Caco-2 (cell line): ENCODE results near the gene SMARCD1. TPM values are rescaled to one million over a fixed set of nuclear protein-coding genes. Genes with fewer than 3 reads are reported as not detected.

ENCODE experiments used
- BruUV-seq: library from RNA; stranded (reverse); fragments of 400-500 nt; replicated peaks from 2 replicates; lab custom pipeline; 2021; lab: Mats Ljungman, UMichigan
- CTCF ChIA-PET: fragments of 300-600 bp; sonication (Branson Sonifier 250); formaldehyde crosslinking; loops from one replicate; lab custom pipeline; 2022; ENCODE audit warnings: antibody characterized with exemption; lab: Charles Lee
- POLR2A ChIA-PET: fragments of 300-600 bp; sonication (Branson Sonifier 250); formaldehyde crosslinking; loops from one replicate; lab custom pipeline; 2022; ENCODE audit warnings: antibody characterized with exemption; lab: Charles Lee
- DNase-seq, 2 experiments: peaks; one replicate each; pipeline versions ENCODE4 v3.0.0 to v3.0.0-alpha.2; 2020 to 2022
- H3K27me3 ChIP-seq: replicated peaks from 2 replicates; pipeline ENCODE4 v1.6.0; 2011; ENCODE audit warnings: low read length; ENCODE audit not compliant: control insufficient read depth, insufficient read depth
- H3K36me3 ChIP-seq: 2 replicates; pipeline ENCODE4 v1.5.1; 2011; ENCODE audit warnings: low read length; ENCODE audit not compliant: control insufficient read depth, insufficient read depth
- H3K4me1 ChIP-seq: fragments of 250-450 bp; sonication (Bioruptor Pico); 2 replicates; pipeline ENCODE4 v1.5.1; 2020; ENCODE audit warnings: mild to moderate bottlenecking
- H3K4me3 ChIP-seq: 2 replicates; pipeline ENCODE4 v1.5.1; 2011; ENCODE audit warnings: low read depth, mild to moderate bottlenecking, control low read depth, low read length
- H3K9me3 ChIP-seq: fragments of 250-450 bp; sonication (Bioruptor Pico); 2 replicates; pipeline ENCODE4 v1.5.1; 2020; ENCODE audit warnings: mild to moderate bottlenecking, moderate library complexity
- H3K27ac Mint-ChIP-seq: one replicate; pipeline ENCODE4 v1.8.0; 2022; ENCODE audit warnings: mixed read lengths; ENCODE audit not compliant: unreplicated experiment
- H3K27me3 Mint-ChIP-seq: one replicate; pipeline ENCODE4 v1.8.0; 2022; ENCODE audit warnings: mixed read lengths; ENCODE audit not compliant: insufficient read depth, unreplicated experiment
- H3K36me3 Mint-ChIP-seq: one replicate; pipeline ENCODE4 v1.8.0; 2022; ENCODE audit warnings: mild to moderate bottlenecking, mixed read lengths; ENCODE audit not compliant: insufficient read depth, unreplicated experiment
- H3K4me1 Mint-ChIP-seq: one replicate; pipeline ENCODE4 v1.8.0; 2022; ENCODE audit warnings: low read depth, mixed read lengths; ENCODE audit not compliant: unreplicated experiment
- H3K4me3 Mint-ChIP-seq: one replicate; pipeline ENCODE4 v1.8.0; 2022; ENCODE audit warnings: mild to moderate bottlenecking, moderate library complexity, mixed read lengths; ENCODE audit not compliant: unreplicated experiment
- H3K9me3 Mint-ChIP-seq: one replicate; pipeline ENCODE4 v1.8.0; 2022; ENCODE audit warnings: mixed read lengths; ENCODE audit not compliant: unreplicated experiment
- CTCF ChIP-seq, 2 experiments: fragments of 200-600 bp in 1 of 2; IDR thresholded peaks; 1 replicate in 1 of 2; 2 replicates in 1 of 2; pipeline versions ENCODE4 v1.5.1 to v1.8.0; 2011 to 2022; ENCODE audit warnings: antibody characterized with exemption in 1 of 2, control low read depth in 1 of 2, inconsistent platforms in 1 of 2, low read depth in 1 of 2, low read length in 1 of 2, mild to moderate bottlenecking in 1 of 2, moderate library complexity in 1 of 2; ENCODE audit not compliant: insufficient read depth in 1 of 2, severe bottlenecking in 1 of 2, unreplicated experiment in 1 of 2
- intact Hi-C: fragments of 100-400 bp; cut with micrococcal nuclease; formaldehyde crosslinking; loops from one replicate; pipeline ENCODE4 v1.10.0; 2022; ENCODE audit not compliant: unreplicated experiment
- total RNA-seq: library from RNA; stranded (reverse); gene quantifications from 2 replicates; pipeline ENCODE4 v1.2.3, GENCODE V29; 2022

The SMARCD1 gene
- total RNA-seq, 1 experiment from 2014 or later, result 158 TPM

- DNase-seq, result no peak
- Mint-ChIP-seq H3K9me3 (no peaks in the 10 kb centered on the region), H3K4me1 (peaks cover 15% of the 10 kb centered on the region), H3K27me3 (no peaks in the 10 kb centered on the region), H3K4me3 (peak overlapping the region; percentile 36), H3K36me3 (peaks cover 5% of the 10 kb centered on the region), H3K27ac (peak overlapping the region; percentile 66)
- H3K36me3 ChIP-seq, result no peaks in the 10 kb centered on the region
- CTCF ChIA-PET, result interaction anchor here (0.9 to 2.0 kb wide), 4 partner anchors 9 to 103 kb away, joined by 3 to 10 read pairs (median 5); partner anchors contain the start of genes CERS5, COX14 and SMARCD1
- no TSS peak for BruUV-seq
- H3K27me3 ChIP-seq, result no peaks in the 10 kb centered on the region
- no peak for TF ChIP-seq CTCF (IDR thresholded peaks at IDR 0.05; ENCODE audit: insufficient read depth in 1 of 2, low read depth in 1 of 2, low read length in 1 of 2, severe bottlenecking in 1 of 2, unreplicated experiment in 1 of 2)
- peaks cover 18% of the 10 kb centered on the region for H3K4me1 ChIP-seq
- H3K9me3 ChIP-seq, result no peaks in the 10 kb centered on the region
- H3K4me3 ChIP-seq, result no peak overlapping the region
- intact Hi-C loops, result loop anchor here (1.0 to 2.0 kb wide), 7 partner anchors 10 to 239 kb away; partner anchors contain the start of genes CERS5 and SMARCD1
- POLR2A ChIA-PET, result interaction anchor here (0.9 kb wide), 1 partner anchor 9 kb away, joined by 5 read pairs; the partner anchor contains the start of gene SMARCD1
These were observed 9.4 kb upstream of the SMARCD1 start for GRCh38 chr12:50075808-50076170.

- Histone ChIP-seq H3K4me3 (no peak overlapping the region), H3K27me3 (no peaks in the 10 kb centered on the region), H3K36me3 (no peaks in the 10 kb centered on the region), H3K9me3 (no peaks in the 10 kb centered on the region), H3K4me1 (peaks cover 29% of the 10 kb centered on the region)
- Mint-ChIP-seq H3K36me3 (peaks cover 5% of the 10 kb centered on the region), H3K4me1 (peaks cover 22% of the 10 kb centered on the region), H3K9me3 (no peaks in the 10 kb centered on the region), H3K27ac (peak overlapping the region; percentile 7), H3K4me3 (no peak overlapping the region), H3K27me3 (no peaks in the 10 kb centered on the region)
- DNase-seq, result no peak
- BruUV-seq, result no TSS peak
- POLR2A ChIA-PET, result no interaction called here
- TF ChIP-seq CTCF (IDR thresholded peaks at IDR 0.05; ENCODE audit: insufficient read depth in 1 of 2, low read depth in 1 of 2, low read length in 1 of 2, severe bottlenecking in 1 of 2, unreplicated experiment in 1 of 2), result no peak
- intact Hi-C loops, result no loop called here
- CTCF ChIA-PET, result interaction anchor here (1.5 kb wide), 1 partner anchor 8 kb away, joined by 7 read pairs; the partner anchor contains the start of gene SMARCD1
These were observed 8.0 kb upstream of the SMARCD1 start for GRCh38 chr12:50077099-50077498.

- Histone ChIP-seq H3K9me3 (no peaks in the 10 kb centered on the region), H3K4me1 (peaks cover 41% of the 10 kb centered on the region), H3K4me3 (no peak overlapping the region), H3K27me3 (no peaks in the 10 kb centered on the region), H3K36me3 (peaks cover 2% of the 10 kb centered on the region; the same call in 1 of the 2 replicates)
- Mint-ChIP-seq H3K4me1 (peaks cover 33% of the 10 kb centered on the region), H3K36me3 (peaks cover 5% of the 10 kb centered on the region), H3K9me3 (no peaks in the 10 kb centered on the region), H3K27me3 (no peaks in the 10 kb centered on the region), H3K27ac (peak overlapping the region; percentile 7), H3K4me3 (no peak overlapping the region)
- POLR2A ChIA-PET, result interaction anchor here (0.6 kb wide), 1 partner anchor 138 kb away, joined by 3 read pairs; no protein-coding TSS in a partner anchor
- TF ChIP-seq CTCF (IDR thresholded peaks at IDR 0.05; ENCODE audit: insufficient read depth in 1 of 2, low read depth in 1 of 2, low read length in 1 of 2, severe bottlenecking in 1 of 2, unreplicated experiment in 1 of 2), result no peak
- CTCF ChIA-PET, result interaction anchor here (2.0 kb wide), 1 partner anchor 33 kb away, joined by 10 read pairs; the partner anchor contains the start of gene COX14
- intact Hi-C loops, result no loop called here
- BruUV-seq, result no TSS peak
- no peak for DNase-seq
These were observed 6.9 kb upstream of the SMARCD1 start for GRCh38 chr12:50078281-50078680.
